Keratinocyte (primary cell): ENCODE data around the gene MYCBPAP. TPM values are rescaled to one million over a fixed set of nuclear protein-coding genes. Genes with fewer than 3 reads are reported as not detected.

Experiments
- DNase-seq: peaks from one replicate; pipeline ENCODE4 v3.0.0-alpha.2; 2011; ENCODE audit warnings: low read depth, missing footprints, low spot score
- FAIRE-seq: peaks from 2 replicates; lab custom pipeline; 2011; peaks lifted over from hg19 to GRCh38; lab: Jason Lieb, UNC
- H2AFZ ChIP-seq: 2 replicates; pipeline ENCODE4 v1.6.0; 2012; ENCODE audit warnings: low read length, control low read depth, inconsistent platforms; ENCODE audit not compliant: control insufficient read depth
- H3K27ac ChIP-seq: 2 replicates; pipeline ENCODE4 v1.5.1; 2011; ENCODE audit warnings: low read length; ENCODE audit not compliant: control insufficient read depth, insufficient read depth
- H3K27me3 ChIP-seq: 3 replicates; pipeline ENCODE4 v1.6.0; 2011; ENCODE audit warnings: low read length; ENCODE audit not compliant: control insufficient read depth, insufficient read depth; ENCODE audit errors: extremely low read depth
- H3K36me3 ChIP-seq, 2 experiments: 2 replicates in 1 of 2; 3 replicates in 1 of 2; pipeline ENCODE4 v1.5.1; 2011; ENCODE audit warnings: low read length in 2 of 2, mild to moderate bottlenecking in 1 of 2; ENCODE audit not compliant: control insufficient read depth in 2 of 2, insufficient read depth in 2 of 2; ENCODE audit errors: extremely low read depth in 1 of 2
- H3K4me1 ChIP-seq: 3 replicates; pipeline ENCODE4 v1.5.1; 2011; ENCODE audit warnings: low read length; ENCODE audit not compliant: control insufficient read depth, insufficient read depth; ENCODE audit errors: extremely low read depth
- H3K4me2 ChIP-seq: 3 replicates; pipeline ENCODE4 v1.6.0; 2011; ENCODE audit warnings: low read depth, low read length; ENCODE audit not compliant: control insufficient read depth, insufficient read depth; ENCODE audit errors: extremely low read depth
- H3K4me3 ChIP-seq, 3 experiments: fragments of 200-600 bp in 1 of 3; sonication (generic) in 1 of 3; 2 replicates in 2 of 3; 3 replicates in 1 of 3; pipeline ENCODE4 v1.5.1; 2011 to 2016; ENCODE audit warnings: low read length in 3 of 3, mild to moderate bottlenecking in 3 of 3, control low read depth in 2 of 3, inconsistent platforms in 1 of 3, low read depth in 1 of 3, mixed read lengths in 1 of 3, mixed run types in 1 of 3, moderate library complexity in 1 of 3; ENCODE audit not compliant: control insufficient read depth in 2 of 3, insufficient read depth in 2 of 3; ENCODE audit errors: extremely low read depth in 1 of 3
- H3K79me2 ChIP-seq: 2 replicates; pipeline ENCODE4 v1.6.0; 2012; ENCODE audit warnings: low read length; ENCODE audit not compliant: control insufficient read depth, insufficient read depth
- H3K9ac ChIP-seq: 3 replicates; pipeline ENCODE4 v1.6.0; 2011; ENCODE audit warnings: low read length; ENCODE audit not compliant: control insufficient read depth, insufficient read depth; ENCODE audit errors: extremely low read depth
- H3K9me1 ChIP-seq: 3 replicates; pipeline ENCODE4 v1.6.0; 2011; ENCODE audit warnings: low read length; ENCODE audit not compliant: control insufficient read depth, insufficient read depth; ENCODE audit errors: extremely low read depth
- H3K9me3 ChIP-seq: 2 replicates; pipeline ENCODE4 v1.5.1; 2012; ENCODE audit warnings: low read depth, low read length; ENCODE audit not compliant: control insufficient read depth
- H4K20me1 ChIP-seq: 3 replicates; pipeline ENCODE4 v1.6.0; 2011; ENCODE audit warnings: low read length; ENCODE audit not compliant: control insufficient read depth, insufficient read depth; ENCODE audit errors: extremely low read depth
- EZH2 ChIP-seq: IDR thresholded peaks from one replicate; pipeline ENCODE4 v1.6.1; 2012; ENCODE audit warnings: inconsistent platforms, mild to moderate bottlenecking, low read length, moderate library complexity
- dilution Hi-C: fragments of 300-500 bp; cut with MboI; formaldehyde crosslinking; loops from one replicate; pipeline ENCODE4 v1.7.0; 2020; ENCODE audit warnings: low sequenced_read_pairs; ENCODE audit not compliant: extremely low pct_ligation_motif_present
- polyA plus RNA-seq, 5 experiments: library from polyadenylated mRNA; depleted of rRNA in 3 of 5; stranded (reverse) in 3 of 5; stranded (forward) in 1 of 5; unstranded in 1 of 5; fragments of >200 nt; gene quantifications; 1 replicate in 1 of 5; 2 replicates in 3 of 5; 3 replicates in 1 of 5; pipeline versions ENCODE4 v1.2.1 to v1.2.3, GENCODE V29; 2011 to 2012; ENCODE audit warnings: missing spikeins in 2 of 5, low read depth in 1 of 5, low replicate concordance in 1 of 5
- TF ChIP-seq, protein P1 (sequence below), 3 experiments: IDR thresholded peaks in 1 of 3; conservative IDR thresholded peaks in 1 of 3; optimal IDR thresholded peaks in 1 of 3; 2 replicates in 2 of 3; 3 replicates in 1 of 3; pipeline versions ENCODE3 to v1.5.1; 2011; ENCODE audit warnings: low read length in 3 of 3, mild to moderate bottlenecking in 3 of 3, moderate library complexity in 2 of 3, control low read depth in 1 of 3, inconsistent platforms in 1 of 3; ENCODE audit not compliant: insufficient read depth in 2 of 3; ENCODE audit errors: extremely low read depth in 1 of 3

Gene MYCBPAP
- polyA plus RNA-seq, 1 donor (not counting 4 experiments of a cell fraction or from before 2014, with no cell fraction given), result 9.5 TPM

DNA sequence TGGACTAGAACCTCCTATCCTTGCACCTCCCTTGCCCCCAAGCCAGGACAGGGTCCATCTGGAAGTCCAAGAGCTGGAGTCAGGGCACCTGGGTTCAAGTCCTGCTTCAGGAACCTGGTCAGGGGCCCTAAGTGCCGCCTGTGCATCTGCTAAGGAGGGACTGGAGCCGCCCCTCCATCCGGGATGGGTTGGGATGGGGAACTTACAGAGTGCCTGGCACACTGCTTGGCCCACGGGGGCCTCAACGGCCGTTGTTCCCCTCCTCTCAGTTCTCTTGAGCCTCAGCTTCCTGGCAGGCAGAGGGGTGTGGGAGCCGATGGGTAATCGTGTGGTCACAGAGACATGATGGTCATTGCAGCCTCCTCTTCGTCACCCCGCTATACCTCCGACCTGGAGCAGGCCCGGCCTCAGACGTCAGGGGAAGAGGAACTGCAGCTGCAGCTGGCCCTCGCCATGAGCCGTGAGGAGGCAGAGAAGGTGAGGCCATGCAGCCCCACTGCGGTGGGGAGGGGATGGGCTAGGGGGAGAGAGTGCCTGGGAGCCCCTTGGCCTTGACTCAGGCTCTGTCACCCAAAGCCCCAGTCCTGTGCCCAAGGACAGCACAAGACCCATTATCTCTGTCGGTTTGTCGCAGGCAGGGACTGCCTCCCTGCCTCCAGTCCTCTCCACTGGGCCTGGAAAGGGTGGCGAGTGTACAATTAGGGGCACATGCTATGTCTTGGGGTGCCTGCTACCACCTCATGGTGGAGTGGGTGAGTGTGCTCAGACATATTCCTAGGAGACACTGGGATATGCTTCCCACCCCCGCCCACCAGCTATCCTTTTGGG lies 29.7 kb downstream of the MYCBPAP start:
- peaks cover 67% of the 10 kb centered on the region for H3K79me2 ChIP-seq
- H2AFZ ChIP-seq, result no peak overlapping the region
- DNase-seq, result no peak
- peak overlapping the region; percentile 93 for H3K4me2 ChIP-seq
- dilution Hi-C loops, result no loop called here
- no peak overlapping the region for H3K27ac ChIP-seq
- peaks cover 78% of the 10 kb centered on the region for H3K4me1 ChIP-seq
- H3K27me3 ChIP-seq, result no peaks in the 10 kb centered on the region
- no peak overlapping the region for H3K9ac ChIP-seq
- FAIRE-seq, result no peak
- H3K4me3 ChIP-seq, result peak overlapping the region in 2 of 3 experiments; percentile 26 to 82
- H3K9me1 ChIP-seq, result peaks cover 3% of the 10 kb centered on the region
- H3K9me3 ChIP-seq, result no peaks in the 10 kb centered on the region
- H3K36me3 ChIP-seq, result peaks cover 26 to 58% of the 10 kb centered on the region in 2 experiments
- peaks cover 7% of the 10 kb centered on the region for H4K20me1 ChIP-seq
- TF ChIP-seq EZH2, result no peak
- TF ChIP-seq, protein P1, sequence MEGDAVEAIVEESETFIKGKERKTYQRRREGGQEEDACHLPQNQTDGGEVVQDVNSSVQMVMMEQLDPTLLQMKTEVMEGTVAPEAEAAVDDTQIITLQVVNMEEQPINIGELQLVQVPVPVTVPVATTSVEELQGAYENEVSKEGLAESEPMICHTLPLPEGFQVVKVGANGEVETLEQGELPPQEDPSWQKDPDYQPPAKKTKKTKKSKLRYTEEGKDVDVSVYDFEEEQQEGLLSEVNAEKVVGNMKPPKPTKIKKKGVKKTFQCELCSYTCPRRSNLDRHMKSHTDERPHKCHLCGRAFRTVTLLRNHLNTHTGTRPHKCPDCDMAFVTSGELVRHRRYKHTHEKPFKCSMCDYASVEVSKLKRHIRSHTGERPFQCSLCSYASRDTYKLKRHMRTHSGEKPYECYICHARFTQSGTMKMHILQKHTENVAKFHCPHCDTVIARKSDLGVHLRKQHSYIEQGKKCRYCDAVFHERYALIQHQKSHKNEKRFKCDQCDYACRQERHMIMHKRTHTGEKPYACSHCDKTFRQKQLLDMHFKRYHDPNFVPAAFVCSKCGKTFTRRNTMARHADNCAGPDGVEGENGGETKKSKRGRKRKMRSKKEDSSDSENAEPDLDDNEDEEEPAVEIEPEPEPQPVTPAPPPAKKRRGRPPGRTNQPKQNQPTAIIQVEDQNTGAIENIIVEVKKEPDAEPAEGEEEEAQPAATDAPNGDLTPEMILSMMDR (optimal IDR thresholded peaks at IDR 0.05 in 1 of 3, IDR thresholded peaks at IDR 0.05 in 1 of 3, conservative IDR thresholded peaks at IDR 0.05 in 1 of 3; ENCODE audit: extremely low read depth in 1 of 3, insufficient read depth in 2 of 3, low read length in 3 of 3), result no peak

DNA sequence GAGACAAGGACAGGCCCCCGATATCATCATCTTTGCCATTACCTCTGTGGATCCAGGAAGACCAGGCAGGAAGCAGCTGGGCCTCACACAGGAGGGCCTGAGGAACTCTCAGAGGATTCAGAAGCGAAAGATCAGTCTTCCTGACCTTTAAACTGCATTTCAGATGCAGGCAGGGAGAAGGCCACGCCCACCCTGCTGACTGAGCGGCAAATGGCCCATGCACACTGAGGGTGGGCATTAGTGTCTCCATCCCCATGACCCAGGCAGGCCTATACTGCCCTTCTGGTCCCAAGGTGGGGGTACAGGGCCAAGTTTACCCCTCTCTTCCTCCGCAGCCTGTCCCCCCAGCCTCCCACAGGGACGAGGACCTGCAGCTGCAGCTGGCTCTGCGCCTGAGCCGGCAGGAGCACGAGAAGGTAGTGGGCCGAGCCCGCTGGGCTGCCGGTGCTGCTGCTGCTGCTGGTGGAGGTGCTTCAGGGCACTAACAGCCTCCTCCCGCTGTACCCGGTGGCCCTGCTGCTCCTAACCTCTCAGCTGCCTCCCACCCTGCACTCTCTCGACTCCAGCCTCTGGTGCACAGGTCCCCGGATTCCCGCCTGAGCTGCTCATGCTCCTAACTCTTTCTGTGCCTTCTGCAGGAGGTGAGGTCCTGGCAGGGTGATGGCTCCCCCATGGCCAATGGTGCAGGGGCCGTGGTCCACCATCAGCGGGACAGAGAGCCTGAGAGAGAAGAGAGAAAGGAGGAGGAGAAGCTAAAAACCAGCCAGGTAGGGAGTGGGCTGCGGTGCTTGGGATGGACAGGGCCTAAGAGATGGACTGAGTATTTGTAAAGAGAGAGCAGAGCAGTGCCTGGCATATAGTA lies 30.5 kb downstream of the MYCBPAP start:
- peaks cover 7% of the 10 kb centered on the region for H4K20me1 ChIP-seq
- H3K4me3 ChIP-seq, result no peak overlapping the region
- H3K36me3 ChIP-seq, result peaks cover 26 to 59% of the 10 kb centered on the region in 2 experiments
- TF ChIP-seq EZH2, result no peak
- TF ChIP-seq, protein P1 (optimal IDR thresholded peaks at IDR 0.05 in 1 of 3, IDR thresholded peaks at IDR 0.05 in 1 of 3, conservative IDR thresholded peaks at IDR 0.05 in 1 of 3; ENCODE audit: extremely low read depth in 1 of 3, insufficient read depth in 2 of 3, low read length in 3 of 3), result no peak
- no peak for FAIRE-seq
- H3K4me1 ChIP-seq, result peaks cover 84% of the 10 kb centered on the region
- no peak for DNase-seq
- H3K9ac ChIP-seq, result no peak overlapping the region
- H3K27ac ChIP-seq, result no peak overlapping the region
- no peak overlapping the region for H2AFZ ChIP-seq
- H3K9me3 ChIP-seq, result no peaks in the 10 kb centered on the region
- H3K27me3 ChIP-seq, result no peaks in the 10 kb centered on the region
- H3K9me1 ChIP-seq, result peaks cover 3% of the 10 kb centered on the region
- peak overlapping the region; percentile 31 for H3K4me2 ChIP-seq
- dilution Hi-C loops, result no loop called here
- H3K79me2 ChIP-seq, result peaks cover 59% of the 10 kb centered on the region
